ENCODE data around the gene THRB.

GRCh38 chr3:24190256-24190655, 304.4 kb downstream of the THRB start:
- TF ChIP-seq HDAC3 (IDR thresholded peaks at IDR 0.05; ENCODE audit: borderline replicate concordance, partially characterized antibody) (no peak), MAZ (CRISPR knock-in tag; conservative IDR thresholded peaks at IDR 0.05 in 1 of 2, IDR thresholded peaks at IDR 0.05 in 1 of 2) (no peak), ILF3 (IDR thresholded peaks at IDR 0.05; ENCODE audit: borderline replicate concordance) (no peak), POLR2A (conservative IDR thresholded peaks at IDR 0.05) (no peak), ZNF584 (CRISPR knock-in tag; IDR thresholded peaks at IDR 0.05; ENCODE audit: low read depth) (no peak), KLF10 (CRISPR knock-in tag; IDR thresholded peaks at IDR 0.05) (no peak), CBX5 (IDR thresholded peaks at IDR 0.05; ENCODE audit: borderline replicate concordance, low read depth) (no peak), RAD21 (CRISPR knock-in tag; conservative IDR thresholded peaks at IDR 0.05 in 1 of 2, IDR thresholded peaks at IDR 0.05 in 1 of 2) (no peak), ZNF133 (CRISPR knock-in tag; IDR thresholded peaks at IDR 0.05) (no peak)

Data from K562 (cell line).